HS-5 (cell line): ENCODE results near the gene RAB3B.
"Not testable (repeated sequence)": the region's sequence is repeated elsewhere in the genome, so short reads cannot be mapped to it uniquely, and the experiment has no call there.

Experiments
- DNase-seq: peaks from one replicate; pipeline ENCODE4 v3.0.0-alpha.2; 2012; ENCODE audit warnings: low read depth

The RAB3B gene

DNA sequence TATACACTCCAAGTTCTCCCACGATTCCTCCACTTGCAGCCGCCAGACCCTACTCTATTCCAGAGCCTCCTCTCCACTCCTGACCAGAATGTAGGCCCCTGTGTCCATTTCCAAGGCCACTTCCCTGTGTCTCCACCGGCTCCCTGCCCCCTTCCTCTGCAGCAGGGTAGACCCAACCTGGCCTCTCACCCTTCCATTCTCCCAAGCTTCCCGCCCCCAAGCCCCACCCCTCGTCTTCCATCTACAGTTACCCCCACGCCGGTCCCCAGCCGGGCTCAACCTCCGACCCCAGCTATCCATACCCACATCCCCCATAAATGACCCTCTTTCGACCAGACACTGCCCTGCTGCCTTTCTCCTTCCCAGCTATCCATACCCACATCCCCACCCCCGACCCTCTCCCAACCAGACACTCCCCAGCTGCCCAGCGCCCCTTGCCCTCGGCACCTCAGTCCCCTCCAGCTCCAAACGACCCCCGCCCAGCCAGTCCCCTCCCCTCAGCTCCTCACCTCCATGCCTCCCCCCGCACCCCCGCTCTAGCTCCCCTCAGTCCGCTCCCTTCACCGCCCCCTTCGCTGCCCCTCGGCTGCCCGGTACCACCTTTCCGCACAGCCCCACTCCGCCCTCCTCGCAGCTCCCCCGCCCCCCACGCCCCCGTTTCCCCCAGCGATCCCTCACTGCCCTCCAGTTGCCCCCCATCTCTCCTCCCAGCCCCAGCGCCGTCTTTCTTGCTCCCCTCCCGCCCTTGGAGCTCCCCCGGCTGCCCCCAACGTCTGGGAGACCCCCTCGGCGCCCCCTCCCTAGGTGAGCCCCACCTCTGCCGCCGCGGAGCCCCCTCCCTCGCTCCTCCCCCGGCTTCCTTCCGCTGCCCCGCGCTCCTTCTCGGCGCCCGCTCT, 670 bp downstream of the RAB3B start:
- DNase-seq = no peak

DNA sequence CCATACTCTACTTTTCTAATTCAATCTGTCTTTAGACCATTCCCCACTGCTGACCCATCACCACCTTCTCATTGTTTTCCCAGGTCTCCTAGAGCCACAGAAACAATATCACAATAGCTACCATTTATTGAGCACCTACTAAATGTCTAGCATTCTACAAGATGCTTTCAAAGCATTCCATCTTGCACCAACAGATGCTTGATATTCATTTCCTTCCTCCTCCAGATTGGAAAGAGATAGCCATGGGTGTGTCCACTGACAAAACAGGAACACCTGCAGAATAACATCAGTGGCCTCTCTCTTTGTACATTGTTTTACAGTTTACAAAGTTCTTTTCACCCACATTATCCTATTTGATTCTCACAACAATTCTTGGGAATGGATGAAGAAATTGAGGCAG, 2.2 kb downstream of the RAB3B start:
- no peak for DNase-seq

DNA sequence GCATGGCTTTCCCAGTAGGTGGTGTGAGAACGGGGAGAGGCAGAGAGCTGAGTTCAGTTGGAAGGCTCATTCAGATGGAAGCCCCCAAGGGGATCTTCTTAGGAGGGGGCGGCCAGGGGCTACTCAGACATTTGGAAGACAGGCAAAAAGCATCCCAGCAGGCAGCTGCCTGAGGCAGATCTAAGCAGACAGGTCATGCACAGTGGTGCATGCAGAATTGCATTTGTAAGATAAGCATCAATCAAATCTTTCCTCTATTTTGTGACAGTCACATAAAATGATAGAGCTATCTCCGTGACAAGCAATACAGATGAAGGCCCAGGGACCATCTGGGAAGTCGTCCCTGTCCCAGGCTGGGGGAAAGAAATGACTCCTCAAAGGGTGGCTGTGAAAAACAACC, 3.8 kb downstream of the RAB3B start:
- no peak for DNase-seq

DNA sequence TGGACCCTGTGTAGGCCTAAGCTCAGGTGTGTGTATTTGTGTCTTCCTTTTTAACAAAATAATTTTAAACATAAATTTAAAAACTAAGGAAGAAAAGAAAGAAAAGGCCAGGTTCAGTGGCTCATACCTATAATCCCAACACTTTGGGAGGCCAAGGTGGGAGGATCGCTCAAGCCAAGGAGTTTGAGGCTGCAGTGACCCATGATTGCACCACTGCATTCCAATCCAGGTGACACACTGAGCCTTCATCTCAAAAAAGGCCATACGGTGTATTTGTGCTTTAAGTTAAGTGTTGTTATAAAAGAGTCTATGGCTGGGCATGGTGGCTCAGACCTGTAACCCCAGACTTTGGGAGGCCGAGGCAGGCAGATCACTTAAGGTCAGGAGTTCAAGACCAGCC, 8.3 kb downstream of the RAB3B start:
- no peak for DNase-seq

DNA sequence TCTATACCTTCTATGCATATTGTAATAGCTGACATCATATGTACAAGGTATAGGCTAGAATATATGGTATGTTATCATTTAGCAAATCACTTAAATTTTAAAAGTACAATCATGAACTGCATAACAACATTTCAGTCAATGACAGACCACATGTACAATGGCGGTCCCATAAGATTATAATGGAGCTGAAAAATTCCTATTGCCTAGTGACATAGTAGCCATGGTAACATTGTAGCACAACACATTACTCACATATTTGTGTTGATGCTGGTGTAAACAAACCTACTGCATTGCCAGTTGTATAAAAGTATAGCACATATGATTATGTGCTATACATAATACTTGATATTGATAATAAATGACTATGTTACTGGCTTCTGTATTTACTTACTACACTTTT, 8.9 kb downstream of the RAB3B start:
- DNase-seq = no peak

DNA sequence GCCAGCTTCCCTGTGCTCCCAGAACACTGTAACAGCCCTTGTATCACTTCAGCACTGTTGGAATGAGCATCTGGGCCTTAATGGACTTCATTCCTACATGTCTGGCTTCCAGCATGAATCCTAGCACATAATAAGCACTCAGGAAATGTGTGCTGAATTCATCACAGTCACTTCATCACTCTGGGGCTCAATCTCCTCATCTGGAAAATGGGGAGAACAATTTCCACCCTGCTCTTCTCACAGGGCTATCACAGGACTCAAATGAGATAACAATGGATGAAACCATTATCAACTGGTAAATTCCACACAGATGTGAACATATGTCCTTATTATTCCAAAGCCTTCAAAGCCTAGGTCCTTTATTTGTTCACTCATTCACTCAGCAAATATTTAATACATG, 12.4 kb downstream of the RAB3B start:
- no peak for DNase-seq

DNA sequence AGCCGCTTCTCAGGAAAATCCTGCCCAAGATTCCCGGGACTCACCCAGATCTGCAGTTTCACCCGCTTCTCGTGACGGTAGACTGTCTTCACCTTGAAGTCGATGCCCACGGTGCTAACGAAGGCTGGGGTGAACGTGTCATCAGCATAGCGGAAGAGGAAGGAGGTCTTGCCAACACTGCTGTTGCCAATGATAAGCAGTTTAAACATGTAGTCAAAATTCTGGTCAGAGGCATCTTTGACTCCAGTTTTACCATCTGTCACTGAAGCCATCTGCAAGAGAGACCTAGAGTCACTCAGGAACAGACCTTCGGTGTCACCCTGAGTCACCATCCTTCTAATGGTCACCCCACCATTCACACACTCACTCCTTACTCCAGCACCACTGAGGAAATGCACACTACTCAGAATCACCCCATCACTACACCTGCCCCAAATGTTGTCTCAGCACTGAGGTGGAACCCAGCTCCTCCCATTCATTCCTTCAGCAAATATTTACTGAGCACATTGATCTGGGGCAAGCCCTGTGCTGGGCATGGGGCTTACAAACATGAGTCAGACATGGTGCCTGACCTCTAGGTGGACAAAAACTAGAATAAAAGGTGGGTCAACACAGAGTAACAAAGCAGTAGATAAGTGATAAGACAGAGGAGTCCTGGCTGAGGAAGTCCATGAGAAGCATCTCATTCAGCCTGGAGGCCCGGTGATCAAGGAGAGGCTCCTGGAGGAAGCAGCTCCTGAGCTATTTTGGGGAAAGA, 13.5 kb downstream of the RAB3B start:
- no peak for DNase-seq

DNA sequence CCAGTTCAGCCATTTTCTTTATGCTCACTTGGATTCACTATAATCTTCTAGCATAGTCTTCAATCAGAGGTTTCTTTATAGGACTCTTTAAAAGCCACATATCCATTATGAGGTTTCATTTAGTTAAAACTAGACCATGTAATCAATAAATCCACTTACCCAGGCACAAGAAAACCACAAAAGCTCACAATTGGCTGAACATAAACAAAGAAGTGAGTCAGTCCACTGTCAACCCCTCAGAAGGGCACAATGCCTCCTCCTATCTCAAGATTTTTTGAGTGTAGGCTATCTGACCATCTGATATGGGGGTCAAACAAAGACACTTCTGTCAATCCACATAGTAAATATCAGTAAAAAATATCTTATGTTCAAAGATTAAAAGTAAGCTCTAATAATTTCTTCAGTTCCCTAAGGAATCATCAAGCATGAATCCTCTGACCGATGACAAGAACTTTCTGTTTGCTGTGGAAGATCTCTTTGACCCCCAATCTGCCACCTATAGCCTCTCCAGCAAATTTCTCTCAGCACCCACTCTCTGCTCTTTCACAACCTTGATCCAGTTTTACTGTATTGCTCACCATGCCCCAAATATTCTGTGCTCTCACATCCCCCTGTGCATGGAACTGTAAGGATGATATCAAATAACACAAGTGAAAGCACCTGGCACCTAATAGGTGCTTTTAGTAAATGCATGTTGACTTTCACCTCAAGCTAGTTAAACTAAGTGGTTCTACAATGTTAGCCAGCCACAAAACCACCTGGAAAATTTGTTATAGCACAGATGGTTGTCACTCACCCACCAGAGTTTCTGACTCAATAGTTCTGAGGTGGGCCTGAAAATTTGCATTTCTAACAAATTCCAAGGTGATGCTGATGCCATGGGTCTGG, 16.7 kb downstream of the RAB3B start:
- DNase-seq = peak; percentile 32

DNA sequence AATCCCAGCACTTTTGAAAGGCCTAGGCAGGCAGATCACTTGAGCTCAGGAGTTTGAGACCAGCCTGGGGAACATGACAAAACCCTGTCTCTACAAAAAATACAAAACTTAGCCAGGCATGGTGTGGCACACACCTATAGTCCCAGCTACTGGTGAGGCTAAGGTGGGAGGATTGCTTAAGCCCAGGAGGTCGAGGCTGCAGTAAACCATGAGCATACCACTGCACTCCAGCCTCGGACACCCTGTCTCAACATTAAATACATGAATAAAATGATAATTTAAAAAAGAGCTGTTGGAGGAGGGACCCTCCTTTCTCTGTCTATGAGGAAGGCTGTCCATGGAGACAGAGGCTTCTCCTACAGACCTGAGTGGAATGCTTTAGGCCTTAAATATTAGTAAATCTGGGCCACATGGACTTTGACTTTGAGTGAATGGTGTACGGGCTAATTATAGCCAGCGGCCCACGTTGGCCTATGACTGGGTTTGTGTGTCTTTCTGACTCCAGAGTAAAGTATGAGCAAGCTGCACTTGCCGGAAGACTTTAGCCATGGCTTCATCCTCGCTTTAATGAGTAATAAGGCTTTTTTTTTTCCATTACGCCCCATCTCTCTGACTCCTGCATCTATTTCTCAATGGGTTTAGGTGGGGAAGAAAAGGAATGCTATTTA, 21.3 kb downstream of the RAB3B start:
- peak; percentile 92 for DNase-seq

DNA sequence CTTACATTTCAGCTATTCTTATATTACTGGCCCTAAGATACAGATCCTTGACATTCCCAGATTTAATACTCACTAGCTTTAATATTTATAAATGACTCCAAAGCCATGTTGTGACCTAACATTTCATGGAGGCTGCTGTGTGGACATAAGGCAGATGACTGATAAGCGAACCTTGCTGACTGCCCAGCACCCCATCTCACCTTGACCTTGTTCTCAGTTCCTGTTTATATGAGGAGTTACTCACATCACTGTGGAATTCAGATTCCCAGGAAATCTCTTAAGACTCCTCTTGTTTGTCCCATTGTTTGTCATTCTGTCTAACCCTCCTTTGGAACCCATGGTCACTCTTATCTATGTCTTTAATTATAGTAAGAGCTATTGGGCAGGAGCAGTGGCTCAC, 21.9 kb downstream of the RAB3B start:
- DNase-seq = no peak

DNA sequence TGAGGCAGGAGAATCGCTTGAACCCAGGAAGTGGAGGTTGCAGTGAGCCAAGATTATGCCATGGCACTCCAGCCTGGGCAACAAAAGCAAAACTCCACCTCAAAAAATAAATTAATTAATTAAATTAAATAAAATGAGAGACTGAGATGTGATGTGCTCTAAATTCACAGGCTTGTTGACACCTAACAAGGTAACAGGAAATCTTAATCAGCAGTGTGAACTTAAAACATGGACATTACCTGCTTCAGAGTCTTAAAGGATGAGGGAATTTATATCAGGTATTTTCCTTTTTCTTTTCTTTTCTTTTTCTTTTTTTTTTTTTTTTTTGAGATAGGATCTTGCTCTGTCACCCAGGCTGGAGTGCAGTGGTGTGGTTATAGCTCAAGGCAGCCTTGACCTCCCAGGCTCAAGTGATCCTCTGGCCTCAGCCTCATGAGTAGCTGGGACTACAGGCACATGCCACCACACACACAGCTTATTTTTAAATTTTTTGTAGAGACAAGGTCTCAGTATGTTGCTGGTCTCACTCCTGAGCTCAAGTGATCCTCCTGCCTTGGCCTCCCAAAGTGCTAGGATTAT, 23.2 kb downstream of the RAB3B start:
- not testable (repeated sequence) for DNase-seq

DNA sequence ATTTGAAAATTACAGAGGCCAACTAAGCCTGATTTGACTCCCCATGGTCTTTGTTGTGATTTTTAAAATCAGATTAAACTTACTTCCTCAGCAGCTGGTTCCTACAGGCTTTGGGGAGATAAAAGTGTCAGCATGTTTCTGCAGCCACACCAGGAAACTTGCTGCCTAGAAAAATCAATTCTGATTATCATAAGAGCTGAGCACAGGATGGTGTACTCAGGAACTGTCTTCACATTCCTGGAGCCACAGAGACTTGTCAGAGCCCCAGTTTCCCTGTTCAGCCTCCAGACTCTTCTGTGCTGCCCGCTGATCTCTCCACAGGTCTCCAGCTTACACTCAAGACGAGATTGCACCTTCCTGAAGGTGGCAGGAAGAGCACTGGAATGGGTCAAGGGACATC, 23.9 kb downstream of the RAB3B start:
- no peak for DNase-seq

DNA sequence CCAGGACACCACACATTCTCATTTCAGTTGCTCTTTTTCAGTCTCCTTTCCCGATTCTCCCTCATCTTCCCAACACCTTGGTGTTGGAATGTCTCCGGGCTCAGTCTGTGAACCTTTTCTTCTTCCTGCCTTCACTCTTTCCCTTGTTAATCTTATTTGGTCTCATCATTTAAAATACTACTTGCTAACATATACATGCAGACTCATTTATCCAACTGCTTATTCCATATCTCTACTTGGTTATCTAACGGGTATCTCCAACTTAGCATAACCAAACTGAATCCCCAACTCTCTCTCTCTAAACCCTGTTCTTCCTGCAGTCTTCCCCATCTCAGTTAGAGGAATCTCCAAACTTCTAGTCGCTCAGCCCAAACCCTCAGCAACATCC, 26.2 kb downstream of the RAB3B start:
- DNase-seq = no peak

DNA sequence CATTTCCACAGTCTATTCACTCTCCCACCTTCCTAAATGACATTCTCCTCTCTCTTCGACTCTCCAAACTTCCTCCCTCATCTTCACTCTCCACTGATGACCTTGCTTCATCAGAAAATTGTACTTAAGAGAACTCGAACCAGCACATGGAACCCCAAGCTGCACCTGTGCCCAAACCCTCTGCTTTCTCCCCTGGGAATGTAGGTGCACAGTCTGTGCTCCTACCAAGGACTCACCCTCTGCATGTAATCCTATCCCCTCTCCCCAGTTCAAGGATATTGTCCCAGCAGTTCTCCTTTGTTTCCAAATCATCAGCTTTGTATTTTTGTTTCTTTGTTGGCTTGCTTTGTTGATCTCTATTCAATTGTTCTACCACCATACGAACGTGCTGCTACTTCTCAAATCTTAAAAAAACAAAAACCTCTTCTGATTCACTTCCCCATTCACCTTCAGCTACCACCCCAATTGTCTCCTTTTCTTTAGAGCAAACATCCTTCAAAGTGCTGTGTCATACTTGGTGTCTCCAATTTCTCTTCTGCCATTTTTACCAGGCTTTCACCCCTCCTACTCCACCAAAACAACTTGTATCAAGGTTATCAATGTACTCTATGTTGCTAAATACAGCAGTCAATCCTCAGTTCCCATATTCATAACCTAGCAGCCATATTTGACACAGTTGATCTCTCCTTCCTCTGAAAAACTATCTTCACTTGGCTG, 26.8 kb downstream of the RAB3B start:
- DNase-seq = no peak

DNA sequence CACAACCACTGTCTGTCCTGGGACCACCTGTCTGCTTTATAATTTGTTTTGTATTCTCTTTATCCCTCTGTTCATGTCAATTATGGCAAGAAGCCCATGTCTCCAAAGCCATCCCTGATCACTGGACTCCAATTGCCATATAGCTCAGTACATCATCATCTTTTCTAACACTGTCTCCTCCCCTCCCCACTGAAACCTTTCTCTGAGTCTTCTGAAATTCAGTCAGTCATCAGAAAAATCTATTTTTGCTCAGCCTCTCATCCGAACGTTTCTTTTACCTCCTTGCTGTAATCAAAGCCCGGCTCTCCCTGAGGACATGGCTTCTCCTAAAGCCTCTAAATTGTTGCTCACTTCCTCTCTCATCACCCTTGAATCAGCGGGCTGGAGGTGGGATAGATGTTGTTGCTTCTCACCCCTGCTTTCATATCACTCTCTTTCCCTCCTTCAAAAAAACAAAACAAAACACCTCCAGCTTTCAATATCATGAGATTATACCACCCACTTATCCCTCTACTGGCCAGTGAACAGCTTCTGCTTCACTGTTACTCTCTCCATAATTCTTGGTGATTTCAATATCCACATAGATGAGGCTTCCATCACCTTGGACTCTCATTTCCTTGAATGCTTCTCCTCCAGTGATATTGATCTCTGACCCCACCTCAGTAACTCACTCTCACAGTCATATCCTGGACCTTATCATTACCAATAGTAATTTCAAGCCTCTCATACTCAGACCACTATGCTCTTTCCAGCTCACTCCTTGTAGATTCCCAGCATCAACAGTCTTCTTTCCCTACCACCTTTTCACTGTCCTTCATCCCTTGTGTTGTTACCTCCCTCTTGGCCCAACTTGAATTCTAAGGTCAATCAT, 27.8 kb downstream of the RAB3B start:
- DNase-seq = no peak

DNA sequence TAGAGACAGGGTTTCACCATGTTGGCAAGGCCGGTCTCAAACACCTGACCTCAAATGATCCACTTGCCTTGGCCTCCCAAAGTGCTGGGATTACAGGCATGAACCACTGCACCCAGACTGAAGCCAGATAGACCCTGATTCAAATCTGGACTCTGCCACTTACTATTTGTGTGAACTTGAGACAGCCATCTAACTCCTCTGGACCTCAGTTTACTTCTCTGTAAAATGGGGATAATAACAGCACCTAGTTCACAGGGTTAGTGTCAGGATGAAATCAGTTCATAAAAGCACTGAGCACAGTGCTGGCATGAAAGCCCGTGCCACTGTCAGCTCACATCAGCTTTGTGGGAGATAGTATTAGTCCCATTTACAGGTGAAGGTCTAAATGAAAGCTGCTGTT, 28.5 kb downstream of the RAB3B start:
- DNase-seq = no peak

DNA sequence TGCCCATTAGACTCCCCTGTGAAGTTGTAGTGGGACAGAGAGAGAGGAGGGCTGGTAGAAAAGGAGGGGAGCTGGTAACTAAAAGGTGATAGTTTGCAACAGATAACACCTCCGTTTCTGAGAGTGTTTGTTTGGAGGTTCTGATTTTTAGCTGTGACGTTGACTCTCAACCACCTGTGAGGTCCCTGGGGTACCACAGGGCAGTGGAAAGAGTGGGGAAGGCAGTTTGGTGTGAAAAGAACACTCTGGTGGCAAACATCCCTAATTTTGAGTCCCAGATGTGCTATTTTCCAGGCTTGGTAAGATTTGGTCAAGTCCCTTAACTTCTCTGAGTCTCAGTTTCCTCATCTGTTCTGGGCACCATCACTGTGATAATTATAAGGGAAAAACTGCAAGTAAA, 29.3 kb downstream of the RAB3B start:
- DNase-seq = no peak

DNA sequence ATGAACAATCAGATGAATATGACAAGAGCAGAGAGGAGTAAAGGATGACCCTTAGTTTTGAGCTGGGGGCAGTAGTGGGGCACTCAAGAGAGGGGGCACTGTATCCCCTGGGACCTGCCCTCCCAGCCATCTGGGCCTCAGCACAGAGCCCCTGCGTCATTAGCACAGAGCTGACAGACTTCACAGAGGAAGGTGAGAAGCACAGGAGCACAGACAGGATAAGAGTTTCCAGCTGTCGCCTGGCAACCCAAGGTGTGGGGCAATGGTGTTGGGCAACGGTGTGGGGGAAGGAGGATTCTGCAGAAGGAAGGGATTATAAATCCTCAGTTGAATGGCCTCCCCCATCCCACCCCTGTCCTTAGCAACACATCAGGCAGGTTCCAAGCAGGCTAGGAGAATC, 30.2 kb downstream of the RAB3B start:
- no peak for DNase-seq

DNA sequence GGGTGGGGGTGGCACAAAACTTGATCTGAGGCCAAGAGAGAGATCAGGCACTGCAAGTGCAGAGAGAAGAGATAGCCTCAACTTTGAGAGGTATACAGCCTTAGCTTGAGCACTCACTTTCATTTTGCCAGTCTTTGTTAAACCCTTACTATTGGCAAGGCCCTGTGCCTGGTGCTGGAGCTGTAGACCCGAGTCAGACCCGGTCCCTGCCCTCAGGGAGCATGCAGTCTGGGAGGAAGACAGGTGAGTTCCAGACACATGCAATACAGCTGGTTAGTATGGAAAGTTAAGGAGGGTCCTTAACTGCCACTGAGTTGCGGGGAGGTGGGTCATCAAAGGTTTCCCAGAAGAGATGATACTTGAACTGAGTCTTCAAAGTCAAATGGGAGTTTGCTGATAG, 31.7 kb downstream of the RAB3B start:
- no peak for DNase-seq

DNA sequence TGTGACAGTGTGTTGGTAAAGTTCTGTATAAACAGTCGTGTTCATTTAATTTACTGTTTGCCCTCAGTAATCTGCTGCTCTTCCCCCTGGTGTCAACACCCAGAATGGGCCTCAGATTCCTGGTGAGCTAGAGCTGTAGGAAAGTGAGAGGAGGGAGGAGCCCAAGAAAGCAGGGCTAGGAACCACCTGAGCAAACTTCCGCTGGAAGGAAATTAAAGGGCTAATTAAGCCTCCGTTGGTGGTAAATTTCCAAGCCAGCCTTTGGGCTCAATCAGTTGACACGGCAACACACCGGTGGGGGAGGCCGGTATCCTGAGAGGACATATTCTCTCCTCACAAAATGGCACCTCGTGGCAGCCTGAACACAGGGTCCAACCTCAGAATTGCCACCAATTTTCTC, 32.9 kb downstream of the RAB3B start:
- DNase-seq = no peak
